ACC112 (cell line): ENCODE data around the gene ADCYAP1R1.

Source experiments
- H2AFZ ChIP-seq: fragments of 200-600 bp; sonication (generic); one replicate; pipeline ENCODE4 v1.6.0; 2017; ENCODE audit warnings: antibody characterized with exemption, low read length; ENCODE audit not compliant: unreplicated experiment
- H3K27ac ChIP-seq: fragments of 200-600 bp; sonication (generic); 2 replicates; pipeline ENCODE4 v1.5.1; 2014; ENCODE audit warnings: low read depth, mild to moderate bottlenecking, antibody characterized with exemption, low read length, moderate library complexity
- H3K27me3 ChIP-seq: fragments of 200-600 bp; sonication (generic); 2 replicates; pipeline ENCODE4 v1.6.1; 2014; ENCODE audit warnings: mild to moderate bottlenecking, antibody characterized with exemption, low read length, moderate library complexity, mixed read lengths; ENCODE audit not compliant: insufficient read depth
- H3K36me3 ChIP-seq: fragments of 200-600 bp; sonication (generic); 2 replicates; pipeline ENCODE4 v1.6.1; 2016; ENCODE audit warnings: mild to moderate bottlenecking, antibody characterized with exemption, low read length, moderate library complexity, mixed read lengths; ENCODE audit not compliant: insufficient read depth
- H3K4me1 ChIP-seq: fragments of 200-600 bp; sonication (generic); one replicate; pipeline ENCODE4 v1.6.1; 2016; ENCODE audit warnings: low read length, mixed read lengths; ENCODE audit not compliant: insufficient read depth, unreplicated experiment, control insufficient read depth
- H3K4me3 ChIP-seq: fragments of 200-600 bp; sonication (generic); 2 replicates; pipeline ENCODE4 v1.5.1; 2014; ENCODE audit warnings: mild to moderate bottlenecking, low read depth, low read length
- H3K79me2 ChIP-seq: fragments of 200-600 bp; sonication (generic); one replicate; pipeline ENCODE4 v1.6.0; 2016; ENCODE audit warnings: low read length; ENCODE audit not compliant: control insufficient read depth, unreplicated experiment, insufficient read depth

ADCYAP1R1 gene

DNA sequence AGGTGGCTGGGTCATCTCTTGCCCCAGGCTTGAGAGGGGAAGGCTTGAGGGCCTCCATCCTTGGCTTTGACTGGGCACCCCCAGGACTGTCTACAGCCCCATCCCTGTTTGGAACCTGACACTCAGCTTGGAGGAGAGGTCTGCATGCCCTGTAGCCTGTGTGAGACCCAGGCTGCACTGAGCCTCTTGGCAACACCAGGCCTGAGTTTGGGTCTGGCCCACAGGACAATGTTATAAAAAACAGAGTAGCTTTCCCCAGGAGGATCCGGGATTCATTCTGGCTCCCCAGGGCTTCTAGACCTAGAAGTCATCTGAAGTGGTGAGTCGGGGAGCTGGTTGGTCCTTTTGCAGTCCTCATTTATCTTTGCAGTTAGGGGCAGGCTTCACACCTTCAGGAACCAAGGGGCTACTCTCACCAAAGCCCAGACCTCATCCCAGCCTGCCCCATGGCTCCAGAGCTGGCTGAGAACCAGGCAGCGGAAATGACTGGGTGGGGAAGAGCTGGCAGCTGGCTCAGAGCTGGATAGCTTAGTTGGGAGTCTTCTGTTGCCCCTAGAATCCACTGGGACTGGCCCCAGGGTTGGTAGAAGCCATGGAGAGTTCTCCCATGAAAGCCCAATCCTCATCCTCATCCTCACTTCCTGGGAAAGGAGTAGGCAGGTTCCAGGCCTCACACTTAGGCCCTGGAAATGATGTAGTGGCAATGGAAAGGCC, 68.8 kb downstream of the ADCYAP1R1 start:
- no peak overlapping the region for H3K27ac ChIP-seq
- no peaks in the 10 kb centered on the region for H3K36me3 ChIP-seq
- no peak overlapping the region for H3K4me3 ChIP-seq
- H2AFZ ChIP-seq = no peak overlapping the region
- H3K27me3 ChIP-seq = peaks cover 60% of the 10 kb centered on the region
- H3K4me1 ChIP-seq = peaks cover 4% of the 10 kb centered on the region
- no peaks in the 10 kb centered on the region for H3K79me2 ChIP-seq

DNA sequence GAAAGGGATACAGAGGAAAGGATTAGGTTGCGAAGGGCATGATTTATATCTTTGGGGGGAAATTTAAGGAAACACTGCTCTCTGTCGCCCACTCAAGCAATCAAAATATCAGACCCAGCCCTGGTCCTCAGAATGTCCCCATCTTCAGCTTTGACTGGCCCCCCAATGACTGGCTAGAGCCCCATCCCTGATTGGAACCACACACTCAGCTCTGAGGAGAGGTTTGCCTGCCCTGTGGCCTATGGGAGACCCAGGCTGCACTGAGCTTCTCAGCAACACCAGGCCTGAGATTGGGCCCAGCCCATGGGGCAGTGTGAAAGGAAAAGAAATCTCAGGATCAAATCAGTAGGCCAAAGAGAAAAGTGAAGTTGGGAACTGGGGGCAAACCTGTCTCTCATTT, 69.5 kb downstream of the ADCYAP1R1 start:
- H2AFZ ChIP-seq = no peak overlapping the region
- no peaks in the 10 kb centered on the region for H3K79me2 ChIP-seq
- peaks cover 4% of the 10 kb centered on the region for H3K4me1 ChIP-seq
- H3K4me3 ChIP-seq = no peak overlapping the region
- peaks cover 56% of the 10 kb centered on the region for H3K27me3 ChIP-seq
- H3K27ac ChIP-seq = no peak overlapping the region
- H3K36me3 ChIP-seq = no peaks in the 10 kb centered on the region

DNA sequence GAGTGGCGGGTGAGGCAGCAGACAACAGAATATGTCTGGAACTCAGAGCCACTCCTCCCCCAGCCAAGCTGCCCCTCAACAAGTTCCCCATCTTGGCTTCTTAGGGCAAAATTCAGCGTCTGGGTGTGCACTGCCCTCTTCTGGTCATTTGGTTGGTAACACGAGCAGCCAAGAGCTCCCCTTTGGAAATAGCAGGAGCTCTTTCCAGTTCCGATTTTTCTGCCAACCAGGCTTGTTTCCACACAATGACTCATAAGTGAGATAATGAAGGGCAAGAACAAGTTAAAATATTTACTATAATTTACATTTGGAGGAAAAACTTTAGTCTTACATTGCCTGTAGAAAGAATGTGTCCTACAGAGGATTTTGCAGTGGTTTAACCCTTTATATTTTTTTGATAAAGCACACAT, 70.5 kb downstream of the ADCYAP1R1 start:
- Histone ChIP-seq H2AFZ (no peak overlapping the region), H3K27me3 (peaks cover 48% of the 10 kb centered on the region), H3K4me3 (no peak overlapping the region), H3K4me1 (peaks cover 4% of the 10 kb centered on the region), H3K36me3 (no peaks in the 10 kb centered on the region), H3K27ac (no peak overlapping the region), H3K79me2 (no peaks in the 10 kb centered on the region)

DNA sequence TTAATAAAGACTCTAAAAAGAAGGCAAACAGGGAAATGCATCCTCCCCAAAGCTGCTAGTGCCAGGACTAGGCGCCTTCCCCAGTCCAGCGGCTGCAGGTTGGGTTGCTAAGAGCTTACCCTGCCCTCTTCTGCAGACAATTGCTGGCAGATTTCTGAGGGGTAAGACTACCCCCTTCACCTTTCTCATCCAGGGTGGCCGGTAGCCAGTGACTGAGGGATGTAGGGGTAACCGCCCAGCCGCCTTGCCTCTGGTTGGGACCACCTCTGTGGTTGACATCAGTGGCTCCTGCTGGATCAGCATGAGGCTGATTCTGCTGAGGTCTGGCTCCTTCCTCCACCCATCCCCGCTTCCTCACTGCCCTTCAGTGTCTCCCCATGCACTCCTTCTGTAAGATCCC, 71.2 kb downstream of the ADCYAP1R1 start:
- H3K4me3 ChIP-seq = no peak overlapping the region
- H3K27me3 ChIP-seq = peaks cover 47% of the 10 kb centered on the region
- no peak overlapping the region for H3K27ac ChIP-seq
- H3K36me3 ChIP-seq = no peaks in the 10 kb centered on the region
- H3K4me1 ChIP-seq = peaks cover 4% of the 10 kb centered on the region
- H3K79me2 ChIP-seq = no peaks in the 10 kb centered on the region
- no peak overlapping the region for H2AFZ ChIP-seq

DNA sequence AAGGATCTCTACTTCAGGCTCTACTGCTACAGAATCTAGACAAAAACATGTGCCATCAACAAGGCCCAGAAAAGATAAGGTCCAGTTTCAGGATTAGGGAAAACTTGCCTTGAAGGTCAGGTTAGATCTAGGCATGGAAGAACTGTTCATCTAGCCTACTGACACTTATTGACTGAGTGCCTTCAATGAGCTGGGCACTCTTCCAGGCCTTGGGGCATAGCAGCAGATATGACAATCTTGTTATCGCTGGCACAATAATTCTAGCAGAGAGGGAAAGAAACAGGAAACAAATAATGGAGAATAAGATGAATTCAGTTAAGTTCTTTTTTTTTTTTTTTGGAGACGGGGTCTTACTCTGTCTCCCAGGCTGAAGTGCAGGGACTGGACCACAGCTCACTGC, 71.6 kb downstream of the ADCYAP1R1 start:
- Histone ChIP-seq H3K4me3 (no peak overlapping the region), H2AFZ (no peak overlapping the region), H3K27me3 (peaks cover 45% of the 10 kb centered on the region), H3K79me2 (no peaks in the 10 kb centered on the region), H3K36me3 (no peaks in the 10 kb centered on the region), H3K27ac (no peak overlapping the region), H3K4me1 (peaks cover 4% of the 10 kb centered on the region)

DNA sequence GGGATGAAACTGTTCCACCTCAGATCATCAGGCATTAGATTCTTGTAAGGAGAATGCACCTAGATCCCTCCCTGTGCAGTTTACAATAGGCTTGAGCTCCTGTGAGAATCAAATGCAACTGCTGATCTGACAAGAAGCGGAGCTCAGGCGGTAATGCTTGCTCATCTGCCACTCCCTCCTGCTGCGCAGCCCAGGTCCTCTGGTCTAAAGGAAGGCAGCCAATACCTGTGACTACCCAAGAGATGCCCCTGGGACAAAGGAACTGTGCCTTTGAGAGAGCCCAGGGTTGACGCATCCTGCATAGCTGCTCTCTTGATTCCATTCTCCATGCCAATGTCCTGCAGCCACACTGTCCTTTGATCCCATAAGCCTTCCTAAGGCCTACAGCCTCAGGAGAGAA, 73.1 kb downstream of the ADCYAP1R1 start:
- no peaks in the 10 kb centered on the region for H3K36me3 ChIP-seq
- no peak overlapping the region for H3K4me3 ChIP-seq
- peaks cover 30% of the 10 kb centered on the region for H3K27me3 ChIP-seq
- peaks cover 4% of the 10 kb centered on the region for H3K4me1 ChIP-seq
- no peaks in the 10 kb centered on the region for H3K79me2 ChIP-seq
- H3K27ac ChIP-seq = no peak overlapping the region
- no peak overlapping the region for H2AFZ ChIP-seq

DNA sequence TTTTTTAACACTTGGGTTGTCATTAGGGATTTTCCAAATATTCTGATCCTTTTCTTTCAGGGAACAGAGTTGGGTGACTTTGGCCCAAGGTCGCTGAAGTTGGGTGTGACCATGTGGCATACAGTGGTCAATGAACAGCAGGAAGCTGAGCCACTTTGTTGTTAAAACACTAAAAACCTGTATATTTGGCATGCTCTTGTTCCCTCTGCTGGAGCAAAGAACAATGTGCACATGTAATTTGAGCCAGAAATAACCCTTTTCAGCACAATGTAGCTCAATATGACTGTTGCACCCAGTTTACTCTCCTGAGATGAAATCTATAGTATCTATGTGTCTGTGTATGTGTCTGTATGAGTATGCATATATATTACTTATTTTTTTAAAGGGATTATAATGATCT, 74.9 kb downstream of the ADCYAP1R1 start:
- no peak overlapping the region for H2AFZ ChIP-seq
- peaks cover 4% of the 10 kb centered on the region for H3K4me1 ChIP-seq
- H3K27me3 ChIP-seq = peaks cover 28% of the 10 kb centered on the region
- H3K4me3 ChIP-seq = no peak overlapping the region
- H3K36me3 ChIP-seq = no peaks in the 10 kb centered on the region
- H3K27ac ChIP-seq = no peak overlapping the region
- no peaks in the 10 kb centered on the region for H3K79me2 ChIP-seq

DNA sequence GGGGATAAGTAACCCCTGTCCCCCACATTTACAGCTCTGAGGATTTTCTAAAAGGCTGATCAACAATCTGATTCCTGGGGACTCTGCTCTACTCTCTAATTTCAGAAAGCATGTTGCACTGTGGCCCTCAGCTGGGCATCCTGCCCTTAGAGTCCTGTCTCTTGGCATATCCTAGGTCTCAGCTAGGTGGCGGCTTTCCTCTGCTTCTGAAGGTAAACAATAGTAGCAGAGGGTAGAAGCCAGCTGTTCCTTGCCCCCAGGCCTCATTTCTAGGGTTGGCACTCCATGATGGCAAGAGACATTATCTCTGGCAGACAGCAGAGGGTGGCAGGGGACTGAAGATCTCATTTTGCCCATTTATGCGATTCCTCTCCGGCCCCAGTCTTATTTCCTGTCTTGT, 77.0 kb downstream of the ADCYAP1R1 start:
- Histone ChIP-seq H3K36me3 (no peaks in the 10 kb centered on the region), H3K4me3 (no peak overlapping the region), H3K79me2 (no peaks in the 10 kb centered on the region), H3K27me3 (peaks cover 28% of the 10 kb centered on the region), H3K27ac (no peak overlapping the region), H2AFZ (no peak overlapping the region), H3K4me1 (no peaks in the 10 kb centered on the region)

DNA sequence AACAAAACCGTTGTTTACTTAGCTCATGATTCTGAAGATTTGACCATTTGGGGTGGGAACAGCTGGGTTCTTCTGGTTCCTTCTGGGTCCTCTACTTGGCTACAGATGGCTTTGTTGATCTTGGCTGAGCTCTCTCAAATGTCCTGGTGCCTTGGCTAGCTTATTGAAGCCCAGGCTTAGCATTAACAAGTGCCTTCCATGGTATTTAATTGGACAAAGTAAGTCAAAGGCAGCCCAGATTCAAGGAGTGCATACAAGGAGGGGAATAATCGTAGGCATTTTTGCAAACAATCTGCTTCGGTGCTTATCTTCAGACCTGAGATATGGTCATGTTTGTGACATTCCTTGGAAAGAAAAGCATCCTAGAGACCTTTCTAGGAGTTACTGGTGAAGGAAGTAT, 81.4 kb downstream of the ADCYAP1R1 start:
- Histone ChIP-seq H2AFZ (no peak overlapping the region), H3K79me2 (no peaks in the 10 kb centered on the region), H3K4me1 (no peaks in the 10 kb centered on the region), H3K36me3 (no peaks in the 10 kb centered on the region), H3K4me3 (no peak overlapping the region), H3K27me3 (peaks cover 5% of the 10 kb centered on the region; the same call in 1 of the 2 replicates), H3K27ac (no peak overlapping the region)

DNA sequence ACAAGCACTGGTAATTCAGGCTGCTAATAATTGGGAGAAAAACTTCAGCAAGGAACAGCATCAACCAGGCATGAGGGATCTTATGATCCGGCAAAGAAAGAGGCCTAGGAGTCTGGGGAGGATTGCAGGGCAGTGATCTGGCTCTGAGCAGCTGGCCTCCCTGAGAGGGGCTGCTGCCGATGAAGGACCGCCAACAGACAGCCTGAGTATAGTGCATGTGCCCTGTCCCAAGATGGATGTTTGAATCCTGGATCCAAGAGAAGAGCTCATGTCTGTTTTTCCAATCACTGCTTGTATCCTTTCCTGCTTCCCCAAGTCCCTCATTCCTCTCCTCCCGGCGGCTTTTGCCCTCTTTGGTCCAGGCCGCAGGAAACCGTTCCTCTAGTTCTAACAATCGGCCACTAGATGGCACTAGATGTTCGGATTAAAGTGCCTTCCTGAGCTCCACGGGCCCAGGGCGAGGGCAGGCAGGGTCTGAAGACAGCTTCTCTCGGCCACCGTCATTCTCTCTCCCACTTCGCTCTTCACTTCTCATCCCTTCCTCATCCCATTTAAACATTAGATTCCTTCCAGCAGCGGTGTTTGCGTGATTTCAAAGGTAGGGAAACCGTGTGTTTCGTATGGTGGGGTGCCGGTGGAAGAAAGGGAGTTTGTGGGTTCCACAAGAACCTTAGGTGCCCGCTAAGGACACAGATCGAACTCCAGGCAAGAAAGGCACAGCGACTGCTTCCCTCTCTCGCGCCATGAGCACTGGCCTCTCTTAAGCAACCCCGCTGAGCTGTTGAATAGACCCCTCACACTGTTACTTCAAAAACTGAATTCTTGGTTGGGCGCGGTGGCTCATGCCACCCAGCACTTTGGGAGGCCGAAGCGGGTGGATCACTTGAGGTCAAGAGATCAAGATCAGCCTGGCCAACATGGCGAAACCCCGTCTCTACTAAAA, 82.4 kb downstream of the ADCYAP1R1 start:
- Histone ChIP-seq H3K27me3 (peaks cover 5% of the 10 kb centered on the region; the same call in 1 of the 2 replicates), H3K79me2 (no peaks in the 10 kb centered on the region), H2AFZ (no peak overlapping the region), H3K4me1 (no peaks in the 10 kb centered on the region), H3K4me3 (no peak overlapping the region), H3K27ac (no peak overlapping the region), H3K36me3 (no peaks in the 10 kb centered on the region)

DNA sequence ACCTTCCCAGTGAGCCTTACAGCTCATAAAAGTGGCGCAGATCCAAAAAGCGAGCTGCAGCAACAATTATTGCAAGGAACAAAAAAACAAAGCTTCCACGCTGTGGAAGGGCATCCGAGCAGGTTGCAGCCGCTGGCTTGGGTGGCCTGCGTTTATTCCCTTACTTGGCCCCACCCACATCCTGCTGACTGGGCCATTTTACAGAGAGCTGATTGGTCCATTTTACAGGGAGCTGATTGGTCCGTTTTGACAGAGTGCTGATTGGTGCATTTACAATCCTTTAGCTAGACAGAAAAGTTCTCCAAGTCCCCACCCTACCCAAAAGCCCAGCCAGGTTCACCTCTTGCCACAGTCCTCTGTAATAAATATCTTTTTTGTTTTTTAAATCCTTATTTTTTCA, 85.1 kb downstream of the ADCYAP1R1 start:
- Histone ChIP-seq H3K27ac (no peak overlapping the region), H3K79me2 (no peaks in the 10 kb centered on the region), H2AFZ (no peak overlapping the region), H3K36me3 (no peaks in the 10 kb centered on the region), H3K4me1 (no peaks in the 10 kb centered on the region), H3K27me3 (no peaks in the 10 kb centered on the region), H3K4me3 (no peak overlapping the region)
